GM21576 (cell line): ENCODE measurements around the gene OTOL1.
"Not testable (repeated sequence)": the region's sequence is repeated elsewhere in the genome, so short reads cannot be mapped to it uniquely, and the experiment has no call there.

Source experiments
- ATAC-seq: cut with Tn5 transposase; IDR thresholded peaks from one replicate; pipeline ENCODE4 v1.9.1; 2021; ENCODE audit warnings: mild to moderate bottlenecking, moderate library complexity; ENCODE audit not compliant: unreplicated experiment

OTOL1 gene

GRCh38 chr3:161496508-161496907 is at the start of gene OTOL1:
Gene OTOL1 (plus strand): TSS chr3:161496808. CDS start chr3:161496808, 0 bp downstream.
- ATAC-seq, result no peak

- ATAC-seq, result no peak
Observed at GRCh38 chr3:161449785-161450184, 46.8 kb upstream of the OTOL1 start.

DNA sequence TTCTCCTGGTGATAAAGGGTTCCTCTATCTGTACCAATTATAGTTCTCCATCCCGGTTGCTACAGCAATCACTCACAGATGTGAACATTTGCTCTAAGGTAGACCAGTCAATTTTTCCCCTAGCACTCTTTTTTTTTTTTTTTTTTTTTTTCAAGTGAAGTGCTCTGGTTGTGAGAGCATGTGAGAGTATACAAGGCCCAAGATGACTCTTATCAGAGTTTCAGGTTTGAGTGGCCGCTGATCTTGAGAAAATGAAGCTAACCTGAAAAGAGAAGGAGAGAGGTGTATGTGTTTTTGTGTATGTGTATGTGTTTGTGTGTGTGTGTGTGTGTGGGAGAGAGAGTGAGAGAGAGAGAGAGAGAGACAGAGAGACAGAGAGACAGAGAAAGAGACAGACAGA is 44.4 kb upstream of the OTOL1 start:
- no peak for ATAC-seq

- ATAC-seq, result no peak
Observed at GRCh38 chr3:161454615-161455014, 42.0 kb upstream of the OTOL1 start.

- no peak for ATAC-seq
Observed at GRCh38 chr3:161455962-161456361, 40.6 kb upstream of the OTOL1 start.

- ATAC-seq, result no peak
Observed at GRCh38 chr3:161462138-161462537, 34.5 kb upstream of the OTOL1 start.

DNA sequence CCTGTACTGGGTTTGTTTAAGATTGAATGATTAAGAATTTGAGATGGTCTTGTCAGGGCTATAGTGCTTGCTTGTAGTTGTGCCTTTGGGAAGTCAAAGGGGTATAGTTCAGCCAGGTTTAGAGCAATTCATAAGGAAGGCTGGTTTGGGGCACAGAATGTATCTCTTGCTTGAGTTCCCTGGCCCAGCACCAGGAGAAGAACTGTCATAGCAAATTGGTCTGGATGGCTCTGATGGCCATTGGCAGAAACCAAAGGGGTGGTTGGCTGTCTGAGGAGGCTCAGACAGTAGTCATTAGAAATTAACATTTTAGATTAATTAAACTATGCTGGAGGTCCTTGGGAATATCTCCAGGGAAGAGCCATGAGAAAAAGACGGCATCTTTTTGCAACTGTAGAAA is 25.4 kb upstream of the OTOL1 start:
- no peak for ATAC-seq

- ATAC-seq, result no peak
Observed at GRCh38 chr3:161474139-161474538, 22.5 kb upstream of the OTOL1 start.

GRCh38 chr3:161474741-161475140 is 21.9 kb upstream of the OTOL1 start:
- no peak for ATAC-seq

- ATAC-seq, result no peak
Observed at GRCh38 chr3:161475206-161475605, 21.4 kb upstream of the OTOL1 start.

GRCh38 chr3:161475905-161476304 is 20.7 kb upstream of the OTOL1 start:
- no peak for ATAC-seq

DNA sequence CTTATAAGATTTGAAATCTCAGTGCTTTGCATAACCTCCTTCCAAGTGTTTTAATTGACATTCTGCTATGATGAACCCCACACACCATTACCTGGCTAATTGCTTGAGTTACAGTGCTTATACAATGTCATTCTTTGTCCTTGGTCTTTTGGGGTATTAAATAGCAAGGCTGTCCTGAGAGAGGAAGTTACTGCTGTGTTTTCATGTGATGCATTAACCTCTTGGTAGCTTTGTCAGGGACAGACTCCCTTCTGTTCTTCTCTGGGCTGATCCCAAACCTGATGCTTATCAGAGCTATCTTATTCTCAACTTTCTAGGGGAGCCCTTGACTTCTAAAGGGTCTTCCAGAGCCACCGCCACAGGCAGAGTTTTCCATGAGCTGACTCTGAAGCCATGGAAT is 12.4 kb upstream of the OTOL1 start:
- ATAC-seq, result no peak

DNA sequence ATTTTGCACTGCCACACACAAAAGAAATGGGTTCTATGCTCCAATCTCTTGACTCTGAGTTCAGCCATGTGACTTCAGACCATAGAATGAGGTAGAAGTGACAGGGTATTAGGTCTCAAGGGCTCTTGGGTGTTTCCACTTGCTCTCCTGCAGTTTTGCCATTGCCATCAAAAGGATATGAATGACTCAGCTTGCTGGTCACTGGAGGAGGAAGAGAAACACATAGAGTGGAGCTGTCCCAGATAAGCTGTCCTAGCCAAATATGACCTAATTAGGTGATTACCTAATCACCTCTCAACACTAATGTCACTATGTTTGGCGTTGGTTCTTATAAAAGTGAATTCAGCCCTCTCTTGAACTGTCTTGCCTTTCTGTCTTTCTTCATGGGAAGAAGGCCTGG is 8.3 kb upstream of the OTOL1 start:
- ATAC-seq, result not testable (repeated sequence)

DNA sequence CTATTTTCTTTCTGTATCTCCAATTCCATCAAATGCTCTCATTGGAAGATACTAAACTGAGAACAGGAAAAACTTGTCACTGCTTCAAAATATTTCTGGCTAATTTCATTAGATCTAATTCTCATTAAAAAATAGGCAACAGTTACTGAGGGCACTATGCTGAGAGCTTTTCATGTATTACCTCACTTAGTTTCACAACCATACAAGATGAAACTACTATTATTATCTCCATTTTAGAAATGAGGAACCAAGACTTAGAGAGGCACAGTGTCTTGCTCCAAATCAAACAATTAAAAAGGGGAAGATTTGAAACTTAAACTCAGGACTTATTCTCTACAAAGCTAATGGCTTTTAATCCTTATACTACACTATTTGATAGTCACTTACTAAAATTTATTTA is 7.2 kb upstream of the OTOL1 start:
- ATAC-seq, result peak; percentile 100

- not testable (repeated sequence) for ATAC-seq
Observed at GRCh38 chr3:161490845-161491244, 5.8 kb upstream of the OTOL1 start.

DNA sequence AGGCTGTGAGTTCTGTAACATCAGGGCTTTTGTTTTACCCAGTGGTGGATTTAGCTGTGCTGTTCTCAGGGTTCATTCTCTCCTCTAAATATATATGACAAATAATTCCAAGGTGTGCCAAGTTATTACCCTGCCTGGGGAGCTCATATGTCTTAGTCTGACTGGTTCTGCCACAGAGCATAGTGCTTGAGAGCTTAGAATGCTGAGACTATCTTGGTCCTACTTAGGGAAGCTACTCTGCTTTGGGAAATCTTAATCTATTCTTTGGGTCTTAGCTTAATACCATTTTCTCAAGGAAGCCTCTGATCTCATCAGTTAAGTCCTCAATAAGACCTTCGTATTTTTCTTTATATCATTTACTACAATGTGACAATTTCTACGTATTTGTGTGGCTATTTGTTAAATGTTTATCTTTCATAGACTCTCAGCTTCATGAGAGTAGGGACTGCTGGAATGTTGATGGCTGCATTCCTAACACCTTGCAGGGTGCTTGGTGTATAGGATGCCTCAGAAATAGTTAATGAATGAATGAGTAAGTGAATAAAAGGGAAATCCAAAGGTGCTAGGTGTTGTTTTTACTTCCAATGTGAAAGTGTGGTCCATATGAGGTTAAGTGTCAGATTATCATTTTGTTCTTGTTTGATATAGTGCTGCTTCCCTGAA is 1.8 kb downstream of the OTOL1 start:
- no peak for ATAC-seq

DNA sequence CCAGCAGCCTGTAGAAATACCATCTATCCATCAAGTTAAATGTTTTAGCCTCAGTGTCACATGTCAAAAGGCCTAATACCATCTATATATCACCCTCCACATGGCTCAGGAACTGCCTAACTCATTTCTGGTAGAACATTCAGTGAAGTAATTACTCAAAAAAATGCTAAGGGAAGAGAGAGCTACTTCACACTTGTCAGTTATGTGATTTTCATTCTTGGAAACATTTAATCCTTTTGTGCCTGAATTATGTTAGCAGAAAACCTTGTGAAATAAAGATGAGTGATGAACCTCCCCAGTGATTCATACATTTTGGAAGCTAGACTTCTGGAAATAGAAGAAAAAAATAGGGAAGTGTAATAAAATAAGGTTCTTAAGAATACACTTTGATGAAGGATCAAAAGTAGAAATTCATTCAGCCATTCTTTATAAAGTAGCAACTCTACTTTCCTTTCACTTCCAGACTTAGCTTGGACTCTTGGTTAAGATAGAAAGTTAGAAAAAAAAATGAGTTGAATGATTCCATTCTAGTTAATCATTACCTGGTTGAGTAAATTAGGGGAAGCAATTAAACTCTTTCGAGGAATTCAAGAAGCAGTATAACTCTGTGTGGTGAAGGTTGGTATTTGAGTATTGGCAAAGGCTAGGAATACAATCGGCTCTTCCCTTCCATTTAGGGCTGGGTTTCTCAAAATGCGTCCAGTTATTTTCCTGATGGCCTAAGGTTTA is 3.6 kb downstream of the OTOL1 start:
- ATAC-seq, result no peak

DNA sequence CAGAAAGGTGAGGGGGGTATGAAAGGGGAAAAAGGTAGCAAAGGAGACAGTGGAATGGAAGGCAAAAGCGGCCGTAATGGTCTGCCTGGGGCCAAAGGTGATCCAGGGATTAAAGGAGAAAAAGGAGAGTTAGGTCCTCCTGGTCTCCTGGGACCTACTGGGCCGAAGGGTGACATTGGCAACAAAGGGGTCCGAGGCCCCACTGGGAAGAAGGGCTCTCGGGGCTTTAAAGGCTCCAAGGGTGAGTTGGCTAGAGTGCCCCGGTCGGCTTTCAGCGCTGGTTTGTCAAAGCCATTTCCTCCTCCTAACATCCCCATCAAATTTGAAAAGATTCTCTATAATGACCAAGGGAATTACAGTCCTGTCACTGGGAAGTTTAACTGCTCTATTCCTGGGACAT is 6.7 kb downstream of the OTOL1 start:
- ATAC-seq, result no peak

DNA sequence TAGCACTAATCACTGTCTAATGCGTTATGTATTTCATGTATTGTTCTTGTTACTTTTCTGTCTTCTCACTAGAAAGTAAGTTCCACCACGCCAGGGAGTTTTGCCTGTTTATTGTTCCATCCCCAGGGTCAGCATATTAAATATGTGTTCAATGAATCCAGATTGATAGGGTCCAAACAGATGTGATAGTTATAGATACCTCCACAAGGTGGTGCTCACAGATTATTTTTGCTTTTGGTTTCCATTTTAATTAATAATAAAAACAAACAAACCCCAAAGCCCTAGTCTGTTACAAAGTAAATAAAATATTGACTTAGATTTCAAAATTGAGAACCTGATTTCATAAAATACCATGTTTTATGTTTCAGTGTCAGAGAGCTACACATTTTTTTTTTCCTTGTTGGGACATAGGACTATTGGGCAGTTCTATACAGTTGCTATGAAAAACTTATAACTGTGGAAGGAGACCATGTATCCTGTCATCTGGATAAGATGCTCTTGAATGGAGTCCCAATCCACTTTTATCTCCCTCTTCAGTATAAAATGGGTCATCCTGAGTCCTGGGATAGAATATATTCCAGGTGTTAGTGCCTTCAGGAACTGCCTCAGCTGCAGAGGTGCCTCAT is 12.4 kb downstream of the OTOL1 start:
- peak; percentile 79 for ATAC-seq

DNA sequence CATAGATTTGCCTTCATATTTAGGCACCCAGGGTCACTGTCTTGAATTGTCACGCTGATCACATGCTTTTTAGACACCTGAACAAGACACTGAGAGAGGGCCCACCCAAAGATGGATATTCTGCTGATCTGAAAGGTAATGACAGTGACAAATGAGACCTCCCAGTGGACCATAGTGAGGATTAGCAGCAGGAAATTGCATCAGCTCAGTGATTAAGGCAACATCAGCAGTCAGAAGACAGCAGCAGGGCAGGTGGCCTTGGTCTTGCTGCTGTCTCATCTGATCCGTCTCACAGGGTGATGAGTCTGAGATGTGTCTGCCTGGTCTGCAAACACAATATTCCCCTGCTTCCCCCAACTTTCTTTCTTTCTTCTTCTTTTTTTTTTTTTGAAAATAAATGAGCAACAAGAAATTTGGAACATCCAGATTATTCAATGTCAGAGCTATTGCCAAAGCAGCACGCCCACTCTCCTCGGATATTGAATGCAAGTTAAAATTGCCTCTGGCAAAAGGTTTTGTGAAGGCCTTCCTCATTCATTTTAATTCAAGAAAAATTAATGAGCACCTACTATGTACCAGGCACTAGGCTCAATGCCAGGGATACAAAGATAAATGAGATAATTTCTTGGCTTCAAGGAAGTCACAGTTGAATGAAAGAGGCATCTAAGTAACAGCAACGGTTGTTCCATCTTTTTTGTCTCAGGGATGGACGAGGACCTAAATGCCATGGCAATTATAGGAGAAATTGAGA is 14.1 kb downstream of the OTOL1 start:
- no peak for ATAC-seq

DNA sequence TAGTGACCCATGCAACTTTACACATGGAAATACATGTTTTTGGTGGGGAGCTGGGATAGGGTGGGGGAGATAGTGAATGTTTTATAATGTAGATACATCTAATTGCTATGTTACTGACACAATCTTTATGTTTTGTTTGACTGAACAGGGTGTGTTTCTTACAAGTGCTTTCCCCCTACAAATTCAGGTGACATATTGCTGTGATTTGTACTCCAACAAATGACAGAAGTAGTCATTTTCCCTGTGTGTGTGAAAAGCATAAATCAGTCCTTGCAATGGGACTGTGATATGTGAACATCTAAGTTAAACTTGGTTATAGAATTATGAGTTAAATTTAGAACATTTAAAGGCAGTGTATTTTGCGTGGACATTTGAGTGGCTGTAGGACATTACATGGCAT is 27.3 kb downstream of the OTOL1 start:
- ATAC-seq, result no peak
